Adrenal gland (tissue), 12 donors: ENCODE results near the gene CDC14B. TPM values are rescaled to one million over a fixed set of nuclear protein-coding genes. Genes with fewer than 3 reads are reported as not detected.

Experiments used
- DNase-seq, 7 donors: peaks; one replicate each; pipeline ENCODE4 v3.0.0-alpha.2; 2019 to 2020
- H3K27ac ChIP-seq, 5 donors: fragments of 200-600 bp; sonication (generic) in 4 of 5; 1 replicate in 3 of 5; 2 replicates in 2 of 5; pipeline versions ENCODE4 v1.5.1 to v1.8.0; 2016 to 2020; ENCODE audit warnings: mild to moderate bottlenecking in 1 of 5
- H3K27me3 ChIP-seq: fragments of 200-600 bp; 2 replicates; pipeline ENCODE4 v1.8.0; 2021
- H3K36me3 ChIP-seq, 2 donors: fragments of 200-600 bp; replicated peaks in 1 of 2; 1 replicate in 1 of 2; 2 replicates in 1 of 2; pipeline versions ENCODE4 v1.5.1 to v1.8.0; 2018 to 2022
- H3K4me1 ChIP-seq, 2 donors: fragments of 200-600 bp; replicated peaks in 1 of 2; 1 replicate in 1 of 2; 2 replicates in 1 of 2; pipeline versions ENCODE4 v1.5.1 to v1.8.0; 2018 to 2021
- H3K4me3 ChIP-seq, 4 donors: fragments of 200-600 bp; sonication (generic) in 3 of 4; one replicate each; pipeline ENCODE4 v1.5.1; 2016 to 2018
- H3K9me3 ChIP-seq, 3 donors: fragments of 200-600 bp; sonication (generic) in 1 of 3; replicated peaks in 1 of 3; 1 replicate in 2 of 3; 2 replicates in 1 of 3; pipeline versions ENCODE4 v1.5.1 to v1.8.0; 2016 to 2021
- POLR2A ChIP-seq, 2 donors: fragments of 450-650 bp; IDR thresholded peaks; one replicate each; pipeline ENCODE4 v1.6.1; 2017; ENCODE audit warnings: antibody characterized with exemption in 2 of 2, mild to moderate bottlenecking in 2 of 2, moderate library complexity in 1 of 2
- whole genome bisulfite sequencing, 4 donors: extraction: QIAGEN DNeasy Blood & Tissue Kit in 2 of 4; methylation state at CpG; one replicate each; pipeline versions ENCODE4 v1.1.5 to v1.1.7; 2013 to 2017; 5-methylcytosine and 5-hydroxymethylcytosine counted together
- intact Hi-C, 2 donors: fragments of 100-400 bp; cut with DNase I; formaldehyde crosslinking; loops; one replicate each; pipeline versions ENCODE4 v1.14.1 to v1.15.0; 2022 to 2023
- polyA plus RNA-seq, 3 donors: library from polyadenylated mRNA; stranded (reverse); fragments of 200-250 nt in 2 of 3; fragments of 350-450 nt in 1 of 3; fragmentation: Illumina TruSeq in 1 of 3; extraction: RNeasy Lipid Tissue Mini Kit (QIAGEN cat#74804) in 1 of 3; gene quantifications; one replicate each; pipeline ENCODE4 v1.2.3, GENCODE V29; 2013 to 2014
- total RNA-seq, 9 donors: library from RNA; depleted of rRNA in 4 of 9; stranded (reverse); fragments of >200 nt in 4 of 9; fragments of 120-200 nt in 1 of 9; fragmentation: NEBNext Ultra II Directional in 1 of 9; extraction: Animal tissue kit (Norgen Biotek cat#: 25700) in 1 of 9; gene quantifications; one replicate each; pipeline versions ENCODE4 v1.1.0 to v1.2.4, GENCODE V29; 2013 to 2023
- TF ChIP-seq, protein P1 (sequence below), 6 experiments: fragments of 450-650 bp in 4 of 6; fragments of 200-600 bp in 2 of 6; sonication (generic) in 1 of 6; IDR thresholded peaks; 1 replicate in 5 of 6; 2 replicates in 1 of 6; pipeline versions ENCODE4 v1.5.1 to v1.8.0; 2016 to 2021; ENCODE audit warnings: antibody characterized with exemption in 6 of 6, mild to moderate bottlenecking in 2 of 6, moderate library complexity in 1 of 6
- donor health status: healthy with polysubstance abuse.
- donor health status: Bipolar disorder and iron deficiency.
- donor health status: DM: yes; HTN: yes; CAD: no.
- donor health status: DM: no; HTN: no; CAD: no.
- donor health status: DM: no; HTN: no; CAD: no.
- donor health status: DM: yes; HTN: yes; CAD: no.

Gene CDC14B
- total and polyA plus RNA-seq, 12 donors: 2.1 to 19.1 (median 10.2) TPM

- DNase-seq: no peak
- Histone ChIP-seq H3K27me3 (no peaks in the 10 kb centered on the region), H3K36me3 (peaks cover 0 to 27% of the 10 kb centered on the region in 2 donors), H3K27ac (no peak overlapping the region), H3K4me3 (no peak overlapping the region), H3K9me3 (no peaks in the 10 kb centered on the region), H3K4me1 (peaks cover 0 to 10% of the 10 kb centered on the region in 2 donors)
- intact Hi-C loops: no loop called here
- TF ChIP-seq, protein P1, sequence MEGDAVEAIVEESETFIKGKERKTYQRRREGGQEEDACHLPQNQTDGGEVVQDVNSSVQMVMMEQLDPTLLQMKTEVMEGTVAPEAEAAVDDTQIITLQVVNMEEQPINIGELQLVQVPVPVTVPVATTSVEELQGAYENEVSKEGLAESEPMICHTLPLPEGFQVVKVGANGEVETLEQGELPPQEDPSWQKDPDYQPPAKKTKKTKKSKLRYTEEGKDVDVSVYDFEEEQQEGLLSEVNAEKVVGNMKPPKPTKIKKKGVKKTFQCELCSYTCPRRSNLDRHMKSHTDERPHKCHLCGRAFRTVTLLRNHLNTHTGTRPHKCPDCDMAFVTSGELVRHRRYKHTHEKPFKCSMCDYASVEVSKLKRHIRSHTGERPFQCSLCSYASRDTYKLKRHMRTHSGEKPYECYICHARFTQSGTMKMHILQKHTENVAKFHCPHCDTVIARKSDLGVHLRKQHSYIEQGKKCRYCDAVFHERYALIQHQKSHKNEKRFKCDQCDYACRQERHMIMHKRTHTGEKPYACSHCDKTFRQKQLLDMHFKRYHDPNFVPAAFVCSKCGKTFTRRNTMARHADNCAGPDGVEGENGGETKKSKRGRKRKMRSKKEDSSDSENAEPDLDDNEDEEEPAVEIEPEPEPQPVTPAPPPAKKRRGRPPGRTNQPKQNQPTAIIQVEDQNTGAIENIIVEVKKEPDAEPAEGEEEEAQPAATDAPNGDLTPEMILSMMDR (IDR thresholded peaks at IDR 0.05): no peak
- no peak for TF ChIP-seq POLR2A (IDR thresholded peaks at IDR 0.05)
- 81 to 94% (median 84%) methylated on average over 1 of the region's 1 CpG for WGBS, 4 donors
Measured at GRCh38 chr9:96649620-96650324, 30.1 kb upstream of the CDC14B start.

DNA sequence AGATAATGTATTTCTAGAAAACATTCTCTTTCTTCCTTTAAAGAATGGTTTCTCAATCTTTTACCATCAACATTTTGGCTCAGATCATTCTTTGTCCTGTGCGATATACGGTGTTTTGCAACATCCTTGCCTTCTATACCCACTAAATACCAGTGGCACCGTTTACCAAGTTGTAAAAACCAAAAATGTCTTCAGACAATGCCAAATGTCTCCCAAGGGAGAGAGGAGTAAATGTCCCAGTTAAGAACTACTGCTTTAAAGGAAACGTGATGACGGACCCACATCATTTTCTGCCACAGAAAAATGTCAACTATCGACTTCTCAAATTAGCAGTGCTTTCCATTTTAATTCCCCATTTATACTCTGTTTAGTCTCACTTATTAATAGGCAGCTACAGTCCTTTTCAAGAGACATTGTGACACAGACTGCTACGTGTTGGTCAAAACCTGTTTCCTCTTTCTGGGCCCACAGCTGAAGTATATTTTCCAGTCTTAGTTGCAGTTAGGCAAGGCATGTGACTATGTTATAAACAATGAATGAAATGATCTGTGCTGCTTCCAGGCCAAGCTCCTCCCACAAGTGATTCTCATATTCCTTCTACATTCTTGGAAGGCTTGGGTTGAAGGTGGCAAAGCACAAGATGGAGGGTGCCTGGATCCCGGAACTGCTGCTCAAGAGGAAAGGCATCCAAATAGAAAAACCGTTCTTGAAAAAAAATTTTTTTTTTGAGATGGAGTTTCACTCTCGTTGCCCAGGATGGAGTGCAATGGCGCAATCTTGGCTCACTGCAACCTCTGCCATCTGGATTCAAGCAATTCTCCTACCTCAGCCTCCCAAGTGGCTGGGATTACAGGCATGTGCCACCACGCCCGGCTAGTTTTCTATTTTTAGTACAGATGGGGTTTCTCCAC is 26.7 kb upstream of the CDC14B start:
- H3K27me3 ChIP-seq: no peaks in the 10 kb centered on the region
- TF ChIP-seq, protein P1 (IDR thresholded peaks at IDR 0.05): no peak
- no peak for TF ChIP-seq POLR2A (IDR thresholded peaks at IDR 0.05)
- intact Hi-C loops: no loop called here
- 80 to 84% (median 81%) methylated on average over 13 of the region's 13 CpGs for WGBS, 4 donors
- peaks cover 0 to 32% of the 10 kb centered on the region in 2 donors for H3K36me3 ChIP-seq
- no peaks in the 10 kb centered on the region for H3K4me1 ChIP-seq
- H3K27ac ChIP-seq: peak overlapping the region in 2 of 5 donors; percentile 30 to 79
- H3K9me3 ChIP-seq: no peaks in the 10 kb centered on the region
- peak in 3 of 7 donors; percentile 9 to 31 (median 13) for DNase-seq
- H3K4me3 ChIP-seq: no peak overlapping the region

- no peaks in the 10 kb centered on the region for H3K9me3 ChIP-seq
- no peaks in the 10 kb centered on the region for H3K4me1 ChIP-seq
- 74 to 92% (median 89%) methylated on average over 2 of the region's 2 CpGs for WGBS, 4 donors
- no peak for DNase-seq
- no peaks in the 10 kb centered on the region for H3K27me3 ChIP-seq
- no peak overlapping the region for H3K27ac ChIP-seq
- H3K36me3 ChIP-seq: peaks cover 0 to 14% of the 10 kb centered on the region in 2 donors
- H3K4me3 ChIP-seq: no peak overlapping the region
- TF ChIP-seq, protein P1 (IDR thresholded peaks at IDR 0.05): no peak
- TF ChIP-seq POLR2A (IDR thresholded peaks at IDR 0.05): no peak
- intact Hi-C loops: no loop called here
Measured at GRCh38 chr9:96644137-96644536, 24.5 kb upstream of the CDC14B start.

GRCh38 chr9:96641514-96641913 is 21.9 kb upstream of the CDC14B start:
- 52 to 68% (median 64%) methylated on average over 3 of the region's 3 CpGs for WGBS, 4 donors
- Histone ChIP-seq H3K27me3 (no peaks in the 10 kb centered on the region), H3K9me3 (no peaks in the 10 kb centered on the region), H3K4me3 (no peak overlapping the region), H3K27ac (no peak overlapping the region), H3K36me3 (peaks cover 0 to 14% of the 10 kb centered on the region in 2 donors), H3K4me1 (no peaks in the 10 kb centered on the region)
- intact Hi-C loops: no loop called here
- no peak for TF ChIP-seq POLR2A (IDR thresholded peaks at IDR 0.05)
- TF ChIP-seq, protein P1 (IDR thresholded peaks at IDR 0.05): no peak
- DNase-seq: no peak
